NT2/D1 (cell line): ENCODE results near the gene CTSA.

ENCODE experiments used
- DNase-seq: peaks from one replicate; pipeline ENCODE4 v3.0.0-alpha.2; 2011; ENCODE audit warnings: low read depth, low spot score
- H3K27me3 ChIP-seq: 2 replicates; pipeline ENCODE4 v1.6.0; 2011; ENCODE audit warnings: mild to moderate bottlenecking; ENCODE audit not compliant: insufficient read length, insufficient read depth
- H3K36me3 ChIP-seq: 2 replicates; pipeline ENCODE4 v1.6.1; 2011; ENCODE audit warnings: mild to moderate bottlenecking, low read length, mixed read lengths; ENCODE audit not compliant: insufficient read depth, insufficient read length
- H3K4me1 ChIP-seq: 2 replicates; pipeline ENCODE4 v1.5.1; 2011; ENCODE audit not compliant: insufficient read depth, insufficient read length
- H3K4me3 ChIP-seq: 2 replicates; pipeline ENCODE4 v1.5.1; 2011; ENCODE audit warnings: low read depth; ENCODE audit not compliant: insufficient read length
- H3K9ac ChIP-seq: 2 replicates; pipeline ENCODE4 v1.6.0; 2011; ENCODE audit warnings: low read depth; ENCODE audit not compliant: insufficient read length
- H3K9me3 ChIP-seq: 2 replicates; pipeline ENCODE4 v1.5.1; 2011; ENCODE audit warnings: mild to moderate bottlenecking, low read length; ENCODE audit not compliant: insufficient read depth
- SUZ12 ChIP-seq: IDR thresholded peaks from 2 replicates; pipeline ENCODE4 v1.6.1; 2011; ENCODE audit not compliant: insufficient read length, insufficient read depth; ENCODE audit errors: extremely low read depth
- YY1 ChIP-seq: IDR thresholded peaks from 2 replicates; pipeline ENCODE4 v1.6.1; 2011; ENCODE audit not compliant: insufficient read length, insufficient read depth
- ZNF274 ChIP-seq: IDR thresholded peaks from 2 replicates; pipeline ENCODE4 v1.6.1; 2011; ENCODE audit warnings: mild to moderate bottlenecking, low read depth, low read length

Gene CTSA

DNA sequence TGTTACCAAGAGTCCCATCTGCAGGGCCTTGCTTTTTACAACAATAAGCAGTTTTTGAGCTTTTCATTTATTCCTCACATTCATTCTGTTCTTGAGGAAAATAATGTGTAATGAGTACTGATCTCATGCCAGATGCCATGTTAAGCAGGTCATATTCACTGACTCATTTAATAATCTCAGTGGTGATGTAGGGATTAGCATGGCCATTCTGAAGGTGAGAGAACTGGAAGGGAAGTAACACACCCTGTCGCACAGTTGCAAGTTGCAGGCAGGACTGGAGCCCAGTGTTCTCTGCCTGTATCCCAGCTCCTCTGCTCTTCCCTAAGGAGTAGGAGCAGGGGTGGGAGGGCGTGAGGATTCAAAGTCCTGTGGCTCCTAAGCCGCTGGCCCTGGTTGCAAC, 48.9 kb downstream of the CTSA start:
- no peak overlapping the region for H3K9ac ChIP-seq
- H3K36me3 ChIP-seq = peaks cover 70% of the 10 kb centered on the region
- H3K27me3 ChIP-seq = no peaks in the 10 kb centered on the region
- DNase-seq = no peak
- no peak overlapping the region for H3K4me3 ChIP-seq
- TF ChIP-seq ZNF274 = no peak
- TF ChIP-seq SUZ12 = no peak
- no peak for TF ChIP-seq YY1
- no peaks in the 10 kb centered on the region for H3K9me3 ChIP-seq
- peaks cover 14% of the 10 kb centered on the region for H3K4me1 ChIP-seq

- Histone ChIP-seq H3K4me1 (peaks cover 14% of the 10 kb centered on the region), H3K9me3 (no peaks in the 10 kb centered on the region), H3K4me3 (no peak overlapping the region), H3K27me3 (no peaks in the 10 kb centered on the region), H3K9ac (no peak overlapping the region), H3K36me3 (peaks cover 74% of the 10 kb centered on the region)
- TF ChIP-seq ZNF274 (no peak), SUZ12 (no peak), YY1 (no peak)
- no peak for DNase-seq
Measured at GRCh38 chr20:45940469-45940868, 49.3 kb downstream of the CTSA start.

- no peaks in the 10 kb centered on the region for H3K27me3 ChIP-seq
- no peak overlapping the region for H3K4me3 ChIP-seq
- H3K36me3 ChIP-seq = peaks cover 88% of the 10 kb centered on the region
- peaks cover 2% of the 10 kb centered on the region for H3K4me1 ChIP-seq
- DNase-seq = no peak
- H3K9ac ChIP-seq = no peak overlapping the region
- no peaks in the 10 kb centered on the region for H3K9me3 ChIP-seq
- TF ChIP-seq ZNF274 (no peak), SUZ12 (no peak), YY1 (no peak)
Measured at GRCh38 chr20:45943613-45944012, 52.5 kb downstream of the CTSA start.

DNA sequence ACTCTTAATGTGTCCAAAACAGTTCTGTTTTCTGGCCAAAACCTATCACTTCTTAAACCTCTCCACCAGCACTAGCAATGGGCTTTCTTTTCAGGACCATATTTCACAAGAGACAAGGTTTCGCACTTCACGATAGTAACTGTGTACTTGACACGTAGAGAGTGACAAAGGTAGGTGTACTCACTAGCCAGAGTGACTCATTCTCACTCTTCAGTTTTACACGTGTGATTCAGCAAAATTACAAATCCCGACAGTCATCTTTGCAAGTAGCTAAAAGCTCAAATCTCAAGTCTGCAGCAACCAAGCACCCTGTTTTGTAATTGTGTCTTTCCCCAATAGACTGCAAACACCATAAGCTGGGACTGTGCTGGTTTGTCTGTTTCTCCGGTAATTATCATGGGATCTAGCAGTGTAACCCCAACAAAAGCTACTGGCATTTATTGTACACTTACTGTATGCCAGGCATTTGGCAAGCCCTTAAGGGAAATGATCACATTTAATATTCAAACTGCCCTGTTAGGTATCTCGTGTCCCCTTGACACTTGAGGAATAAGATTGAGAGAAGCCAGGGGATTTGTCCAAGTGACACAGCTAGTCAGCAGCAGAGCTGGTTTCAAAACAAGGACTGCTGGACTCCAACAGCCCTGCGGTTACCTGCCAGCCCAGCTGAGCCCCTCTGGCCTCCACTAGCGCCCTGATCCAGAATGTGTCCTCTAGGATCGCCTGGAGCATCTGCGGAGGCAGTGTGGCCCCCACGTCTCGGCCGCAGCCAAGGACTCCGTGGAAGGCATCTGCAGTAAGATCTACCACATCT, 53.2 kb downstream of the CTSA start:
- DNase-seq = no peak
- H3K9ac ChIP-seq = no peak overlapping the region
- no peaks in the 10 kb centered on the region for H3K27me3 ChIP-seq
- H3K36me3 ChIP-seq = peaks cover 88% of the 10 kb centered on the region
- H3K4me3 ChIP-seq = no peak overlapping the region
- H3K4me1 ChIP-seq = no peaks in the 10 kb centered on the region
- H3K9me3 ChIP-seq = no peaks in the 10 kb centered on the region
- TF ChIP-seq SUZ12 = no peak
- no peak for TF ChIP-seq YY1
- TF ChIP-seq ZNF274 = no peak

- no peaks in the 10 kb centered on the region for H3K9me3 ChIP-seq
- no peak overlapping the region for H3K9ac ChIP-seq
- no peak for TF ChIP-seq YY1
- no peak for TF ChIP-seq SUZ12
- no peak for TF ChIP-seq ZNF274
- H3K4me1 ChIP-seq = no peaks in the 10 kb centered on the region
- no peaks in the 10 kb centered on the region for H3K27me3 ChIP-seq
- DNase-seq = no peak
- H3K4me3 ChIP-seq = no peak overlapping the region
- H3K36me3 ChIP-seq = peaks cover 88% of the 10 kb centered on the region
Measured at GRCh38 chr20:45944965-45945677, 54.0 kb downstream of the CTSA start.

GRCh38 chr20:45945678-45946148, 54.6 kb downstream of the CTSA start:
- no peak for TF ChIP-seq SUZ12
- no peak for TF ChIP-seq ZNF274
- no peak for TF ChIP-seq YY1
- Histone ChIP-seq H3K36me3 (peaks cover 87% of the 10 kb centered on the region), H3K4me1 (no peaks in the 10 kb centered on the region), H3K4me3 (no peak overlapping the region), H3K27me3 (no peaks in the 10 kb centered on the region), H3K9me3 (no peaks in the 10 kb centered on the region), H3K9ac (no peak overlapping the region)
- no peak for DNase-seq

GRCh38 chr20:45946149-45946970, 55.2 kb downstream of the CTSA start:
- TF ChIP-seq SUZ12 (no peak), YY1 (no peak), ZNF274 (no peak)
- no peak for DNase-seq
- Histone ChIP-seq H3K36me3 (peaks cover 89% of the 10 kb centered on the region), H3K4me1 (no peaks in the 10 kb centered on the region), H3K27me3 (no peaks in the 10 kb centered on the region), H3K9ac (no peak overlapping the region), H3K9me3 (no peaks in the 10 kb centered on the region), H3K4me3 (no peak overlapping the region)
